ENCODE data around the gene PAPPA2. TPM values are rescaled to one million over a fixed set of nuclear protein-coding genes. Genes with fewer than 3 reads are reported as not detected.

PAPPA2 gene
- total and polyA plus RNA-seq, 9 of the 15 experiments (the other 6 are each of a cell fraction or from before 2014, with no cell fraction given) = 0.01 to 0.15 (median 0.05) TPM; not detected in 2

- TF ChIP-seq JUND (IDR thresholded peaks at IDR 0.05; ENCODE audit: borderline replicate concordance, low read depth, low read length) (peak; percentile 47; the same call in 1 of the 2 replicates), JUND (tag; IDR thresholded peaks at IDR 0.05; ENCODE audit: borderline replicate concordance, low read depth, low read length) (peak; percentile 51; the same call in 2 of the 3 replicates), ZBTB43 (CRISPR knock-in tag; IDR thresholded peaks at IDR 0.05) (no peak), SIN3A (IDR thresholded peaks at IDR 0.05; ENCODE audit: borderline replicate concordance in 2 of 2, control insufficient read depth in 1 of 2, low read depth in 2 of 2, low read length in 2 of 2) (no peak), NFE2 (IDR thresholded peaks at IDR 0.05; ENCODE audit: low read depth) (peak; percentile 93), MAFG (tag; conservative IDR thresholded peaks at IDR 0.05) (peak; percentile 95), SOX6 (IDR thresholded peaks at IDR 0.05) (peak; percentile 54), ZNF449 (CRISPR knock-in tag; IDR thresholded peaks at IDR 0.05) (no peak), FOSL1 (tag; conservative IDR thresholded peaks at IDR 0.05) (peak; percentile 68), E2F5 (CRISPR knock-in tag; IDR thresholded peaks at IDR 0.05) (no peak), ZSCAN29 (IDR thresholded peaks at IDR 0.05) (no peak), NKRF (IDR thresholded peaks at IDR 0.05; ENCODE audit: borderline replicate concordance) (no peak), PYGO2 (tag; IDR thresholded peaks at IDR 0.05) (no peak), KLF10 (CRISPR knock-in tag; IDR thresholded peaks at IDR 0.05) (no peak), CEBPB (tag; IDR thresholded peaks at IDR 0.05) (0 out of 2 replicates have a peak, but pooled peaks have one; percentile 18), ARID1B (IDR thresholded peaks at IDR 0.05) (peak; percentile 21; the same call in 1 of the 2 replicates)
Measured at GRCh38 chr1:176858433-176858916, 395.5 kb downstream of the PAPPA2 start (continued).
